HL-60 (cell line): ENCODE measurements around the gene PARP12.

Source experiments
- DNase-seq, 2 experiments: peaks; one replicate each; pipeline ENCODE4 v3.0.0-alpha.2; 2010 to 2020; ENCODE audit warnings: low read depth in 1 of 2, low spot score in 1 of 2
- H3K27ac ChIP-seq: fragments of 250-450 bp; sonication (Bioruptor Pico); replicated peaks from 2 replicates; pipeline ENCODE4 v1.5.1; 2020; ENCODE audit warnings: mild to moderate bottlenecking, moderate library complexity
- H3K27me3 ChIP-seq: fragments of 250-450 bp; sonication (Bioruptor Pico); 2 replicates; pipeline ENCODE4 v1.5.1; 2021; ENCODE audit warnings: mild to moderate bottlenecking, moderate library complexity; ENCODE audit not compliant: insufficient read depth, poor library complexity, severe bottlenecking
- H3K4me3 ChIP-seq: replicated peaks from 2 replicates; pipeline ENCODE4 v1.5.1; 2011; ENCODE audit warnings: mild to moderate bottlenecking, control low read depth, low read length; ENCODE audit not compliant: insufficient read depth
- CTCF ChIP-seq: IDR thresholded peaks from one replicate; pipeline ENCODE4 v1.5.1; 2011; ENCODE audit warnings: low read length, control low read depth, inconsistent platforms; ENCODE audit not compliant: insufficient read depth
- GABPA ChIP-seq: IDR thresholded peaks from 2 replicates; pipeline ENCODE4 v1.6.1; 2012; ENCODE audit warnings: low read depth
- POLR2AphosphoS5 ChIP-seq: IDR thresholded peaks from 2 replicates; pipeline ENCODE4 v1.6.1; 2012; ENCODE audit warnings: low read depth
- SPI1 ChIP-seq: IDR thresholded peaks from 2 replicates; pipeline ENCODE4 v1.6.1; 2012; ENCODE audit warnings: low read depth, mild to moderate bottlenecking, borderline replicate concordance
- TF ChIP-seq, protein P1 (sequence below): IDR thresholded peaks from 2 replicates; pipeline ENCODE4 v1.6.1; 2012; ENCODE audit warnings: low read depth; ENCODE audit not compliant: insufficient replicate concordance

Gene PARP12

DNA sequence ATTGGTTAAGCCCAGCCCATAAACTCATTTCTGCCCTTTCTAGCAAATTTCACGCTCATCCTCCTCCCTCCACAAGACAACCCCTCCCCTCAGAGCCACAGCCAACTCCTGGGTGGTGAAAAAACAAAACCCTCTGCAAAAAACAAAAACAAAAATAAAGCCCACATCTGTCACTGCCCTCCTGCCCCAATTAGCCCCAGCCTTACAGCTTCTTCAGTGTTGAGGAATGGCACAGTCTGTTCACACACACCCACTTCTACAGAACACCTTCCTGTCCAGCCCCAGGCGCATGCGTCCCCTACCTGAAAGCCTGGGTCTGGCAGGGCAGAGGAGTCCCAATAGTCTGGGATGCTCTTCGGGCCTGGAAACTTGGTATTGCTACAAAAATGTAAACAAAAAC, 34.4 kb downstream of the PARP12 start:
- no peak overlapping the region for H3K4me3 ChIP-seq
- H3K27me3 ChIP-seq: peaks cover 5% of the 10 kb centered on the region
- TF ChIP-seq POLR2AphosphoS5 (no peak), GABPA (no peak), CTCF (no peak), SPI1 (no peak)
- TF ChIP-seq, protein P1, sequence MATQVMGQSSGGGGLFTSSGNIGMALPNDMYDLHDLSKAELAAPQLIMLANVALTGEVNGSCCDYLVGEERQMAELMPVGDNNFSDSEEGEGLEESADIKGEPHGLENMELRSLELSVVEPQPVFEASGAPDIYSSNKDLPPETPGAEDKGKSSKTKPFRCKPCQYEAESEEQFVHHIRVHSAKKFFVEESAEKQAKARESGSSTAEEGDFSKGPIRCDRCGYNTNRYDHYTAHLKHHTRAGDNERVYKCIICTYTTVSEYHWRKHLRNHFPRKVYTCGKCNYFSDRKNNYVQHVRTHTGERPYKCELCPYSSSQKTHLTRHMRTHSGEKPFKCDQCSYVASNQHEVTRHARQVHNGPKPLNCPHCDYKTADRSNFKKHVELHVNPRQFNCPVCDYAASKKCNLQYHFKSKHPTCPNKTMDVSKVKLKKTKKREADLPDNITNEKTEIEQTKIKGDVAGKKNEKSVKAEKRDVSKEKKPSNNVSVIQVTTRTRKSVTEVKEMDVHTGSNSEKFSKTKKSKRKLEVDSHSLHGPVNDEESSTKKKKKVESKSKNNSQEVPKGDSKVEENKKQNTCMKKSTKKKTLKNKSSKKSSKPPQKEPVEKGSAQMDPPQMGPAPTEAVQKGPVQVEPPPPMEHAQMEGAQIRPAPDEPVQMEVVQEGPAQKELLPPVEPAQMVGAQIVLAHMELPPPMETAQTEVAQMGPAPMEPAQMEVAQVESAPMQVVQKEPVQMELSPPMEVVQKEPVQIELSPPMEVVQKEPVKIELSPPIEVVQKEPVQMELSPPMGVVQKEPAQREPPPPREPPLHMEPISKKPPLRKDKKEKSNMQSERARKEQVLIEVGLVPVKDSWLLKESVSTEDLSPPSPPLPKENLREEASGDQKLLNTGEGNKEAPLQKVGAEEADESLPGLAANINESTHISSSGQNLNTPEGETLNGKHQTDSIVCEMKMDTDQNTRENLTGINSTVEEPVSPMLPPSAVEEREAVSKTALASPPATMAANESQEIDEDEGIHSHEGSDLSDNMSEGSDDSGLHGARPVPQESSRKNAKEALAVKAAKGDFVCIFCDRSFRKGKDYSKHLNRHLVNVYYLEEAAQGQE: no peak
- DNase-seq: no peak
- no peak overlapping the region for H3K27ac ChIP-seq

GRCh38 chr7:140027858-140028257, 34.9 kb downstream of the PARP12 start:
- no peak overlapping the region for H3K4me3 ChIP-seq
- TF ChIP-seq SPI1: no peak
- no peak overlapping the region for H3K27ac ChIP-seq
- H3K27me3 ChIP-seq: peaks cover 5% of the 10 kb centered on the region
- DNase-seq: no peak

DNA sequence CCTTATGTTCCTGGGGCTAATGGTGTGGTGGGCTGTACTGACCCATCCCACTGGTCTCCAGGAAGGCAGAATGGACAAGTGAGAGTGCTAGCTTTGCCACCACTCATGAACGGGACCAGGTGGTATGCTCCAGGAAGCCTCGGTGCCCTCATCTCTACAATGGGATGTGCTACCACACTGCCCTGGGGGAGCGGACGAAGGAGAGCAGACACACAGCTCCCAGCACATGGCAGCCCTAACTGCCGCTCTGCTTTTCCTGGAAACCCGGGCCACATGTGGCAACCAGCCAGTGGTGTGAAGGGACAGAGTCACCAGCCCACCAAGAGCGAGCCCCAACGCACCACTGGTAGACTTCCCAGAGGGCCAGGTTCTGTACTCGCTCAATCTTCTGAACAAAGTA, 35.8 kb downstream of the PARP12 start:
- peaks cover 5% of the 10 kb centered on the region for H3K27me3 ChIP-seq
- no peak overlapping the region for H3K27ac ChIP-seq
- no peak for DNase-seq
- no peak overlapping the region for H3K4me3 ChIP-seq
- TF ChIP-seq CTCF (no peak), POLR2AphosphoS5 (no peak), SPI1 (no peak), GABPA (no peak)
- TF ChIP-seq, protein P1: no peak

GRCh38 chr7:140025814-140026433, 36.8 kb downstream of the PARP12 start:
- peaks cover 5% of the 10 kb centered on the region for H3K27me3 ChIP-seq
- no peak for DNase-seq
- H3K4me3 ChIP-seq: no peak overlapping the region
- no peak overlapping the region for H3K27ac ChIP-seq
- TF ChIP-seq POLR2AphosphoS5 (no peak), SPI1 (no peak), CTCF (no peak), GABPA (no peak)
- TF ChIP-seq, protein P1: no peak
